HepG2 (cell line): ENCODE results near the gene RPS6KA5.

Experiments
- EP300 ChIP-seq, 3 experiments: sonication (generic) in 1 of 3; formaldehyde crosslinking in 1 of 3; IDR thresholded peaks; 2 replicates each; pipeline versions ENCODE4 v1.5.1 to v1.6.1; 2011 to 2020; ENCODE audit warnings: low read depth in 2 of 3, low read length in 2 of 3, borderline replicate concordance in 1 of 3, improper control_type of control experiment in 1 of 3, mild to moderate bottlenecking in 1 of 3, missing genetic modification reagents in 1 of 3, moderate library complexity in 1 of 3
- IKZF1 ChIP-seq: fragments of 450-650 bp; IDR thresholded peaks from 2 replicates; pipeline ENCODE4 v1.7.1; 2016
- KDM4B ChIP-seq: sonication (generic); formaldehyde crosslinking; IDR thresholded peaks from 2 replicates; pipeline ENCODE4 v1.4.0; 2020; ENCODE audit warnings: missing genetic modification reagents
- KLF15 ChIP-seq: sonication (generic); formaldehyde crosslinking; IDR thresholded peaks from 2 replicates; pipeline ENCODE4 v1.8.1; 2023; ENCODE audit warnings: borderline replicate concordance, mild to moderate bottlenecking, inconsistent platforms, missing genetic modification reagents, mixed read lengths
- POLR2A ChIP-seq, 2 experiments: IDR thresholded peaks; 2 replicates each; pipeline ENCODE4 v1.6.1; 2011; ENCODE audit warnings: low read depth in 2 of 2, low read length in 2 of 2, mild to moderate bottlenecking in 1 of 2, moderate library complexity in 1 of 2; ENCODE audit not compliant: insufficient read depth in 1 of 2
- SMC3 ChIP-seq: IDR thresholded peaks from 2 replicates; pipeline ENCODE4 v1.6.1; 2011; ENCODE audit warnings: low read length, improper control_type of control experiment
- SP2 ChIP-seq: sonication (generic); formaldehyde crosslinking; IDR thresholded peaks from 2 replicates; pipeline ENCODE4 v1.5.1; 2020; ENCODE audit warnings: mild to moderate bottlenecking, missing genetic modification reagents
- TF ChIP-seq, protein P1 (sequence below): sonication (generic); formaldehyde crosslinking; IDR thresholded peaks from 2 replicates; pipeline ENCODE4 v1.5.0; 2020; ENCODE audit warnings: mild to moderate bottlenecking, missing genetic modification reagents, moderate library complexity
- TF ChIP-seq, protein P2 (sequence below): sonication (generic); formaldehyde crosslinking; IDR thresholded peaks from 2 replicates; pipeline ENCODE4 v1.4.0; 2020; ENCODE audit warnings: mild to moderate bottlenecking, missing genetic modification reagents, borderline replicate concordance

DNA sequence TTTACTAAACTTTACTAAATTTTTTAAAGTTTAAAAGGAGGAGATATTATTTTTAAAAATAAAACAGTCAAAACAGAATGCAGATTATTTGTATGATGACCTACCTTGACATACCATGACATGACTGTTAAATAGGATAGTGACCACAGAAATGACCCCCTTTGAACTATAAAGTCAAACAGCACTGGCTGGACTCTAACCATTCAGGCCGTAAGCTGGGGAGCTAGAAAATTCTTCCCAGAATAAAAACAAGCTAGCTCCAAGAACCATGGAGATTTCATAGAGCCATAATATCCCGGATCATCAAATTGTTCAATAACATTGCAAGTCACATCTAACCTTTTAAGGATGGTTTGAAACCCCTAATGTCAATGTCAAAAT lies 50.3 kb downstream of the RPS6KA5 start:
- TF ChIP-seq, protein P1, sequence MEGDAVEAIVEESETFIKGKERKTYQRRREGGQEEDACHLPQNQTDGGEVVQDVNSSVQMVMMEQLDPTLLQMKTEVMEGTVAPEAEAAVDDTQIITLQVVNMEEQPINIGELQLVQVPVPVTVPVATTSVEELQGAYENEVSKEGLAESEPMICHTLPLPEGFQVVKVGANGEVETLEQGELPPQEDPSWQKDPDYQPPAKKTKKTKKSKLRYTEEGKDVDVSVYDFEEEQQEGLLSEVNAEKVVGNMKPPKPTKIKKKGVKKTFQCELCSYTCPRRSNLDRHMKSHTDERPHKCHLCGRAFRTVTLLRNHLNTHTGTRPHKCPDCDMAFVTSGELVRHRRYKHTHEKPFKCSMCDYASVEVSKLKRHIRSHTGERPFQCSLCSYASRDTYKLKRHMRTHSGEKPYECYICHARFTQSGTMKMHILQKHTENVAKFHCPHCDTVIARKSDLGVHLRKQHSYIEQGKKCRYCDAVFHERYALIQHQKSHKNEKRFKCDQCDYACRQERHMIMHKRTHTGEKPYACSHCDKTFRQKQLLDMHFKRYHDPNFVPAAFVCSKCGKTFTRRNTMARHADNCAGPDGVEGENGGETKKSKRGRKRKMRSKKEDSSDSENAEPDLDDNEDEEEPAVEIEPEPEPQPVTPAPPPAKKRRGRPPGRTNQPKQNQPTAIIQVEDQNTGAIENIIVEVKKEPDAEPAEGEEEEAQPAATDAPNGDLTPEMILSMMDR (CRISPR knock-in tag), result no peak
- TF ChIP-seq, protein P2, sequence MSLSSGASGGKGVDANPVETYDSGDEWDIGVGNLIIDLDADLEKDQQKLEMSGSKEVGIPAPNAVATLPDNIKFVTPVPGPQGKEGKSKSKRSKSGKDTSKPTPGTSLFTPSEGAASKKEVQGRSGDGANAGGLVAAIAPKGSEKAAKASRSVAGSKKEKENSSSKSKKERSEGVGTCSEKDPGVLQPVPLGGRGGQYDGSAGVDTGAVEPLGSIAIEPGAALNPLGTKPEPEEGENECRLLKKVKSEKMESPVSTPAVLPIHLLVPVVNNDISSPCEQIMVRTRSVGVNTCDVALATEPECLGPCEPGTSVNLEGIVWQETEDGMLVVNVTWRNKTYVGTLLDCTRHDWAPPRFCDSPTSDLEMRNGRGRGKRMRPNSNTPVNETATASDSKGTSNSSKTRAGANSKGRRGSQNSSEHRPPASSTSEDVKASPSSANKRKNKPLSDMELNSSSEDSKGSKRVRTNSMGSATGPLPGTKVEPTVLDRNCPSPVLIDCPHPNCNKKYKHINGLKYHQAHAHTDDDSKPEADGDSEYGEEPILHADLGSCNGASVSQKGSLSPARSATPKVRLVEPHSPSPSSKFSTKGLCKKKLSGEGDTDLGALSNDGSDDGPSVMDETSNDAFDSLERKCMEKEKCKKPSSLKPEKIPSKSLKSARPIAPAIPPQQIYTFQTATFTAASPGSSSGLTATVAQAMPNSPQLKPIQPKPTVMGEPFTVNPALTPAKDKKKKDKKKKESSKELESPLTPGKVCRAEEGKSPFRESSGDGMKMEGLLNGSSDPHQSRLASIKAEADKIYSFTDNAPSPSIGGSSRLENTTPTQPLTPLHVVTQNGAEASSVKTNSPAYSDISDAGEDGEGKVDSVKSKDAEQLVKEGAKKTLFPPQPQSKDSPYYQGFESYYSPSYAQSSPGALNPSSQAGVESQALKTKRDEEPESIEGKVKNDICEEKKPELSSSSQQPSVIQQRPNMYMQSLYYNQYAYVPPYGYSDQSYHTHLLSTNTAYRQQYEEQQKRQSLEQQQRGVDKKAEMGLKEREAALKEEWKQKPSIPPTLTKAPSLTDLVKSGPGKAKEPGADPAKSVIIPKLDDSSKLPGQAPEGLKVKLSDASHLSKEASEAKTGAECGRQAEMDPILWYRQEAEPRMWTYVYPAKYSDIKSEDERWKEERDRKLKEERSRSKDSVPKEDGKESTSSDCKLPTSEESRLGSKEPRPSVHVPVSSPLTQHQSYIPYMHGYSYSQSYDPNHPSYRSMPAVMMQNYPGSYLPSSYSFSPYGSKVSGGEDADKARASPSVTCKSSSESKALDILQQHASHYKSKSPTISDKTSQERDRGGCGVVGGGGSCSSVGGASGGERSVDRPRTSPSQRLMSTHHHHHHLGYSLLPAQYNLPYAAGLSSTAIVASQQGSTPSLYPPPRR (CRISPR knock-in tag), result no peak
- no peak for TF ChIP-seq SMC3
- no peak for TF ChIP-seq EP300 (IDR thresholded peaks at IDR 0.05; ENCODE audit: low read depth in 2 of 2, low read length in 2 of 2)
- no peak for TF ChIP-seq EP300 (CRISPR knock-in tag; IDR thresholded peaks at IDR 0.05; ENCODE audit: borderline replicate concordance)
- no peak for TF ChIP-seq SP2
- TF ChIP-seq POLR2A (IDR thresholded peaks at IDR 0.05; ENCODE audit: insufficient read depth in 1 of 2, low read depth in 2 of 2, low read length in 2 of 2), result no peak
- no peak for TF ChIP-seq KLF15
- TF ChIP-seq KDM4B, result no peak
- no peak for TF ChIP-seq IKZF1
